SK-N-SH (cell line): ENCODE results near the gene SPOP. TPM values are rescaled to one million over a fixed set of nuclear protein-coding genes. Genes with fewer than 3 reads are reported as not detected.

Source experiments
- CTCF ChIA-PET: fragments of 300-600, 350-600 bp; formaldehyde crosslinking; extraction: SDS; loops from one replicate; lab custom pipeline; 2021; lab: Yijun Ruan, JAX
- POLR2A ChIA-PET: fragments of 350-600 bp; sonication (Branson Sonifier 250); formaldehyde crosslinking; extraction: SDS; loops from one replicate; lab custom pipeline; 2020; ENCODE audit warnings: antibody characterized with exemption, inconsistent platforms; lab: Yijun Ruan, JAX
- DNase-seq: peaks from one replicate; pipeline ENCODE4 v3.0.0; 2012
- H2AFZ ChIP-seq: fragments of 200-600 bp; sonication (generic); 2 replicates; pipeline ENCODE4 v1.8.1; 2016; ENCODE audit warnings: antibody characterized with exemption, mild to moderate bottlenecking, low read depth
- H3F3A ChIP-seq: fragments of 200-600 bp; sonication (generic); replicated peaks from 2 replicates; pipeline ENCODE3; 2016; ENCODE audit warnings: antibody characterized with exemption, mild to moderate bottlenecking; ENCODE audit not compliant: insufficient read depth
- H3K27ac ChIP-seq, 2 experiments: fragments of 200-500 bp in 1 of 2; fragments of 200-600 bp in 1 of 2; sonication (Bioruptor generic) in 1 of 2; sonication (generic), shearing (Covaris generic) in 1 of 2; 2 replicates each; pipeline versions ENCODE4 v1.5.1 to v1.6.1; 2014 to 2016; ENCODE audit warnings: low read depth in 2 of 2, inconsistent platforms in 1 of 2, low read length in 1 of 2, mild to moderate bottlenecking in 1 of 2, mixed read lengths in 1 of 2
- H3K27me3 ChIP-seq: fragments of 200-600 bp; sonication (generic), shearing (Covaris generic); 2 replicates; pipeline ENCODE4 v1.6.1; 2016; ENCODE audit warnings: mixed run types; ENCODE audit not compliant: insufficient read depth
- H3K36me3 ChIP-seq, 2 experiments: fragments of 200-500 bp in 1 of 2; fragments of 200-600 bp in 1 of 2; sonication (Bioruptor generic) in 1 of 2; sonication (generic) in 1 of 2; replicated peaks in 1 of 2; 2 replicates each; pipeline versions ENCODE3 to v1.5.1; 2014 to 2016; ENCODE audit warnings: low read length in 1 of 2, mild to moderate bottlenecking in 1 of 2; ENCODE audit not compliant: insufficient read depth in 2 of 2, control insufficient read depth in 1 of 2
- H3K4me1 ChIP-seq, 2 experiments: fragments of 200-500 bp in 1 of 2; fragments of 200-600 bp in 1 of 2; sonication (Bioruptor generic) in 1 of 2; sonication (generic), shearing (Covaris generic) in 1 of 2; 2 replicates each; pipeline versions ENCODE4 v1.5.1 to v1.6.1; 2014 to 2016; ENCODE audit warnings: low read depth in 1 of 2, low read length in 1 of 2, mixed run types in 1 of 2; ENCODE audit not compliant: insufficient read depth in 2 of 2, control insufficient read depth in 1 of 2
- H3K4me2 ChIP-seq: fragments of 200-600 bp; sonication (generic), shearing (Covaris generic); 2 replicates; pipeline ENCODE4 v1.6.1; 2017; ENCODE audit warnings: mixed run types
- H3K4me3 ChIP-seq, 2 experiments: fragments of 200-500 bp in 1 of 2; fragments of 200-600 bp in 1 of 2; sonication (Bioruptor generic) in 1 of 2; sonication (generic), shearing (Covaris generic) in 1 of 2; 2 replicates each; pipeline versions ENCODE4 v1.5.1 to v1.8.1; 2014 to 2016; ENCODE audit warnings: low read depth in 2 of 2, inconsistent platforms in 1 of 2, low read length in 1 of 2, mild to moderate bottlenecking in 1 of 2, mixed read lengths in 1 of 2, moderate library complexity in 1 of 2
- H3K79me2 ChIP-seq: fragments of 200-600 bp; sonication (generic); 2 replicates; pipeline ENCODE4 v1.8.1; 2017; ENCODE audit warnings: mild to moderate bottlenecking; ENCODE audit not compliant: insufficient read depth
- H3K9ac ChIP-seq: fragments of 200-600 bp; sonication (generic); 2 replicates; pipeline ENCODE4 v1.6.1; 2017; ENCODE audit warnings: mixed run types
- H3K9me2 ChIP-seq: fragments of 200-600 bp; sonication (generic); 2 replicates; pipeline ENCODE4 v1.6.1; 2017; ENCODE audit warnings: mixed run types
- H3K9me3 ChIP-seq: fragments of 200-600 bp; sonication (generic); 2 replicates; pipeline ENCODE4 v1.6.1; 2017; ENCODE audit warnings: mixed run types, mild to moderate bottlenecking, moderate library complexity
- H4K20me1 ChIP-seq: fragments of 200-600 bp; sonication (generic); 2 replicates; pipeline ENCODE4 v1.6.1; 2017; ENCODE audit warnings: mild to moderate bottlenecking, mixed run types; ENCODE audit not compliant: insufficient read depth
- CHD2 ChIP-seq: fragments of 150-350 bp; IDR thresholded peaks from 2 replicates; pipeline ENCODE4 v1.6.1; 2018; ENCODE audit warnings: low read length; ENCODE audit not compliant: partially characterized antibody
- GABPA ChIP-seq: IDR thresholded peaks from 2 replicates; pipeline ENCODE4 v1.4.0; 2012; ENCODE audit warnings: low read depth, mild to moderate bottlenecking
- GATA2 ChIP-seq: sonication (generic); formaldehyde crosslinking; IDR thresholded peaks from 2 replicates; pipeline ENCODE4 v1.5.0; 2020; ENCODE audit warnings: mild to moderate bottlenecking, missing genetic modification reagents
- JUND ChIP-seq: IDR thresholded peaks from 2 replicates; pipeline ENCODE4 v1.4.0; 2012
- NFIC ChIP-seq: IDR thresholded peaks from 2 replicates; pipeline ENCODE4 v1.4.0; 2012; ENCODE audit warnings: borderline replicate concordance
- NRF1 ChIP-seq: IDR thresholded peaks from 2 replicates; pipeline ENCODE4 v1.6.1; 2012; ENCODE audit warnings: low read depth, mild to moderate bottlenecking, low read length
- POLR2AphosphoS5 ChIP-seq: IDR thresholded peaks from 2 replicates; pipeline ENCODE4 v1.6.1; 2012; ENCODE audit warnings: low read depth, low read length
- RXRA ChIP-seq: IDR thresholded peaks from 2 replicates; pipeline ENCODE4 v1.4.0; 2012; ENCODE audit warnings: low read depth, mild to moderate bottlenecking, borderline replicate concordance
- TAF1 ChIP-seq: IDR thresholded peaks from 2 replicates; pipeline ENCODE4 v1.6.1; 2012; ENCODE audit warnings: low read depth, mild to moderate bottlenecking, low read length, moderate library complexity, borderline replicate concordance
- TCF12 ChIP-seq: IDR thresholded peaks from 2 replicates; pipeline ENCODE4 v1.4.0; 2012
- TEAD4 ChIP-seq: IDR thresholded peaks from 2 replicates; pipeline ENCODE4 v1.4.0; 2012; ENCODE audit warnings: mild to moderate bottlenecking, borderline replicate concordance; ENCODE audit not compliant: insufficient read depth
- USF1 ChIP-seq: IDR thresholded peaks from 2 replicates; pipeline ENCODE4 v1.4.0; 2012; ENCODE audit warnings: low read depth, borderline replicate concordance
- ZBTB33 ChIP-seq: IDR thresholded peaks from 2 replicates; pipeline ENCODE4 v1.4.0; 2012; ENCODE audit warnings: low read depth, borderline replicate concordance
- WGBS: methylation state at CpG from one replicate; pipeline ENCODE4 v1.1.6; 2017; ENCODE audit warnings: low lambda C conversion rate; 5-methylcytosine and 5-hydroxymethylcytosine counted together
- polyA plus RNA-seq, 3 experiments: library from polyadenylated mRNA; depleted of rRNA; stranded (reverse); fragments of >200 nt; gene quantifications; 2 replicates each; pipeline ENCODE4 v1.2.3, GENCODE V29; 2012

SPOP gene
- polyA plus RNA-seq, 1 of the 3 experiments (the other 2 are of a cell fraction), result 54.0 TPM

GRCh38 chr17:49592263-49592662 lies 85.6 kb downstream of the SPOP start (continued):
- TF ChIP-seq JUND (no peak), NFIC (no peak), USF1 (no peak), GATA2 (CRISPR knock-in tag) (no peak), ZBTB33 (no peak)

GRCh38 chr17:49590874-49591273 lies 87.0 kb downstream of the SPOP start:
- Histone ChIP-seq H3K36me3 (peaks cover 5 to 36% of the 10 kb centered on the region in 2 experiments), H3K79me2 (no peaks in the 10 kb centered on the region), H4K20me1 (no peaks in the 10 kb centered on the region), H3K9me3 (no peaks in the 10 kb centered on the region), H3K4me1 (peaks cover 0 to 20% of the 10 kb centered on the region in 2 experiments; a peak in 3 of 4 replicates), H3K4me3 (no peak overlapping the region), H3K9ac (no peak overlapping the region), H2AFZ (no peak overlapping the region), H3K27me3 (no peaks in the 10 kb centered on the region), H3K9me2 (no peaks in the 10 kb centered on the region), H3K27ac (no peak overlapping the region), H3F3A (peaks cover 19% of the 10 kb centered on the region), H3K4me2 (no peak overlapping the region)
- CTCF ChIA-PET, result interaction anchor here (0.7 to 48.9 kb wide), 7 partner anchors 14 to 712 kb away, joined by 3 to 2107 read pairs (median 6); partner anchors contain the start of genes SLC35B1 and SPOP
- TF ChIP-seq TCF12 (no peak), CHD2 (no peak), USF1 (no peak), RXRA (no peak), GATA2 (CRISPR knock-in tag) (no peak), TAF1 (no peak), NFIC (no peak), GABPA (no peak), POLR2AphosphoS5 (no peak), TEAD4 (no peak), NRF1 (no peak)
- POLR2A ChIA-PET, result no interaction called here
- no peak for DNase-seq
- WGBS, result 97% methylated on average over 4 of the region's 4 CpGs
